Midbrain (tissue), 1 donor: ENCODE results near the gene CAPG.
"Not testable (repeated sequence)": the region's sequence is repeated elsewhere in the genome, so short reads cannot be mapped to it uniquely, and the experiment has no call there.

Experiments
- DNase-seq: peaks from one replicate; lab custom pipeline; 2025; lab: John Stamatoyannopoulos, UW

CAPG gene, protein sequence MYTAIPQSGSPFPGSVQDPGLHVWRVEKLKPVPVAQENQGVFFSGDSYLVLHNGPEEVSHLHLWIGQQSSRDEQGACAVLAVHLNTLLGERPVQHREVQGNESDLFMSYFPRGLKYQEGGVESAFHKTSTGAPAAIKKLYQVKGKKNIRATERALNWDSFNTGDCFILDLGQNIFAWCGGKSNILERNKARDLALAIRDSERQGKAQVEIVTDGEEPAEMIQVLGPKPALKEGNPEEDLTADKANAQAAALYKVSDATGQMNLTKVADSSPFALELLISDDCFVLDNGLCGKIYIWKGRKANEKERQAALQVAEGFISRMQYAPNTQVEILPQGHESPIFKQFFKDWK

DNA sequence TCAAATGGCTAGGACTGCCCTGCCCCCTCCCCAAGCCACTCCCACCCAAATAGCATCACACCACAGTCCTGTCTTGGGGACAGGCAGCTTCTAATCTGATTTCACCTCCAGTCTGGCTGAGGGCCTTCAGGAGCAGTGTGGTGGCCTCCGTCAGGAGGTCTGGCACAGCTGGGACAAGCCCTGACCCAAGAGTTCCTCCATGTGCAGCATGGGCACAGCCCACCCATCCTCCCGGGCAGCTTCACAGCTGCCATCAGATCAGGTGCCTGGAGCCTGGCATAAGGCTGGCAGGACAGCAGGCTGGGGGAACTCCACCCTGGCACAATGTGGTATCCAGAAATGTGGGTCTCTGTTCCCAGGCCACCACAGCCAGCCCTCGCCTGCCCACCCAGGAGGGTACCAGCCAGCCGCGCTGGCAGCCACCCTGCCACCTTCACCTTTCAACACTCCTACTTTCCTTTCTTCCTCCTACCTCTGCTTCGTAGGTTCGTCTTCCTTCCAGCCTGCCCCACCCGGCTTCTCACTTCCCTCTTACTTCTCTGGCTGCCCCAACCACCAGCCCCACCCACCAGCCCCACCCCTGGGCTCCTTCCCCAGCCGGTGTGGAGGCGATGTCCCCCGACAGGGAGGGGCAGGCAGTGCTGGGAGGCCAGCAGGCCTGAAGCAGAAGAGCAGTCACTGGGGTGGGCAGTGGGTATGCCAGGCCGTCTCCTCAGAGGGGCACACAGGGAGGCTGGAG, at the start of gene CAPG:
Gene CAPG (minus strand): TSS at position 522 of the 739 bp plus-strand sequence. CDS start 8,221 bp downstream, outside the sequence.
- no peak for DNase-seq

DNA sequence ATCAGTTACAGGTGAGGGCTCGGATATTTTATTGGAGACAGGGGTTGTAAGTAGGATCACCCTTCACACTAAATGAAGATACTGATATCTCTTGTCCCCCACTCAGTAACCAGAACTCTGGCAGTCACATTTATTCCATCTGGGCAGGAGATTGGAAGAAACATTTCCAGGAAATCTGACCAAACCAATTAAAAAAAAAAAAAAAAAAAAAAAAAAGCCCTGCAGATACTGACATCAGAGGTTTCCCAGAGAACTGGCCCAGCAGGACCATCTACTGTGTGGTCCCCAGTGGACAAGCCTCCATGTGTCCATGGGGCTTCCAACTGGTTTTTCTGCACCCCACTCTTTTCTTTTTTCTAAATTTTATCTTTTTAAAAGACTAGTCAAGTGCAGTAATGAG, 49.6 kb upstream of the CAPG start:
- no peak for DNase-seq

DNA sequence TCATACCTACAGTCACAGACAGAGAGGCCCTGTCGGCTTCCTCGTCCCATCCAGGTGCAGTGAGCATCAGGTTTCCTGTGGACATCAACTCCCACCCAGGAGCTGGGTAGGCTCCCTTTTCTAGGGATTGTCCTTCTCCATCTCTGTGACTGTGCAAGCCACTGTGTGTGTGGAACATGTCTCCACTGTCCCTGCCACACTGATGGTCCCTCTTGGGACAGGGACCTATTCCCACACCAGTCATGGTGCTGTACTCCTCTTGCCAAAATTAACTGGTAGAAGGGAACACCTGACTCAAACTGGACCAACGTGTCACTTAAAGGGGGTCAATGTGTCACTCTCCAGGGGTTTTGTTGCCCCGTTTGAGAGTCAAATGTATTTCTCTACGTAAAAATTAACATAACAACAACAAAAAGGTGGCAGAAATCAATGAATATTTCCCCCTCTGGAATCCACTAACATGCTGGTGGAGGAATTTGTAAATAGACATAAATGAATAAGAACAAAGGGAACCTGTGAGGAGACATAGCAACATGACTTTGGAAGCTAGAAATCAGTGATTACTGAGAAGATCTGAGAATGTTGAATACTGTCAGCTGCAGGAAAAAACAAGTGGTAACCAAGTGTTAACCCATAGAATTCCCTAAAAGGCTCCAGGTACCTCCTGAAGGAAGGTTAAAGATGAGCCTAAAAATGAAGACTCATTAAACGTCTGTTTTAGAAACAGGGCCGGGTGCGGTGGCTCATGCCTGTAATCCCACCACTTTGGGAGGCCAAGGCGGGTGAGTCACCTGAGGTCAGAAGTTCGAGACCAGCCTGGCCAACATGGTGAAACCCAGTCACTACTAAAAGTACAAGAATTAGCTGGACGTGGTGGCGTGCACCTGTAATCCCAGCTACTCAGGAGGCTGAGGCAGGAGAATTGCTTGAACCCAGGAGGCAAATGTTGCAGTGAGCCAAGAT, 48.7 kb upstream of the CAPG start:
- DNase-seq: no peak

DNA sequence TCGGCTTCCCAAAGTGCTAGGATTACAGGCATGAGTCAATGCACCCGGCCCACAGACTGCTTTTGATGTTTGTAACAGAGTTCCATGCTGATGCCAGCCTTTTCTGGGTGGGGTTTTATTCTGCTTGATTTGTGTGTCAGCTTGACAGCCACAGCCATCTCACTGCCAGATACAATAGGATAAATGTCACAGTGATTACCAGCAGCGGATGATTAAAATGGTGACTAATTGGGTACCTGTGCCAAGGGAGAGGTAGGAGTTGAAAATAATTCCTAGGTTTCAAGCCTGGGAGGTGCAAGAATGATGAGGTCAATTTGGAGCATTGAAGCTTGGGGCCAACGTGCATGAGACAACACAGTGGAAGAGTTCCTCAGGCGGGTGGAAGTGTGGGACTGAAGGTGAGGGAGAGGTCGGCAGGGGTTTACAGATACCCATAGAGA, 47.7 kb upstream of the CAPG start:
- DNase-seq: no peak

DNA sequence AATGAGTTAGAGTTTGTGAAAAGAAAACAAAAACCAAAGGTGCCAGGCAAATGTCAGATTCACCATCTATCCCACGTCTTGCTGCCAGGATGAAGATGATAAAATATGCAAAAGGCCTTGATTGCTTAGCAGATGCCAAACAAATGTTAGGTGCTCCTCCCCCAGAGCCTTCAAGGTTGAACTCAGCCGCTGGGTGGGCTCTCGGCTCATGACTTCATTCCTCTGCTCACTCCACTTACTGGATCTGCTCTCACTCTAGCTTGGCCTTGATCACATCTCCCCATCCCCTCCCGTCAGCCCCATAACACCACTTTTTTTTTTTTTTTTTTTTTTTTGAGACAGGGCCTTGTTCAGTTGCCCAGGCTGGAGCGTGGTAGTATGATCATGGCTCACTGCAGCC, 46.9 kb upstream of the CAPG start:
- DNase-seq: no peak

DNA sequence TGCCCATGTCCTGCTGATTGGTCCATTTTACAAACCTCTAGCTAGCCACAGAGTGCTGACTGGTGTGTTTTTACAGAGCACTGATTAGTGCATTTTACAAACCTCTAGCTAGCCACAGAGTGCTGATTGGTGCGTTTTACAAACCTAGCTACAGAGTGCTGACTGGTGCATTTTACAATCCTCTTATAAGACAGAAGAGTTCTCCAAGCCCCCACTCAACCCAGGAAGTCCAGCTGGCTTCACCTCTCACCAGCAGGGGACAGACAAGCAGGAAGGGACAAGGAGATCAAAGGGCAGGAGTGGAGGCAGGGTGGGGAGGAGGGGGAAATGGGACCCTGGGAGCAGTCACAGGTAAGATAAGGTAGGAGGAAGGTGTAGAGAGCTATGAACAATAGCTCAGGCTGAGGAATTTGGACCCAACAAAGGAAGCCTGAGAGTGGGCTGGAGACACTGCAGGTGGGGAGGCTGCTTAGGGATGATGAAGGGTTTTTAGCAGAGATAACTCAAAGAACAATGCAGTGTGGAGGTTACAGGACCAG, 45.5 kb upstream of the CAPG start:
- no peak for DNase-seq

DNA sequence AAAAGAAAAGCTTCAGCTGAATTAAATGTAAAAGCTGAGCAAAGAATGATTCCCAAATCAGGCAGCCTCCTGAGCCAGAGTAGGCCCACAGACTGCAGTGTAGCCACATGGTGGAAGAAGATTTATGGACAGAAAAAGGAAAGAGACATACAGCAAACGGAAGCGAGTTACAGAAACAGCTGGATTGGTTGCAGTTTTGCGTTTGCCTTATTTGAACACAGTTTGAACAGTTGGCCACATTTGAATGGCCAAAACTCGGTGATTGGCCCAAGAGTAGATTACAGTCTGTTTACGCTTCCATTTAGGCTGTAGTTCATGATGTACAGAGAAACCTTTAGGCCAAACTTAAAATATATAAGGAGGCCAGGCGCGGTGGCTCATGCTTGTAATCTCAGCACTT, 43.4 kb upstream of the CAPG start:
- DNase-seq: no peak

DNA sequence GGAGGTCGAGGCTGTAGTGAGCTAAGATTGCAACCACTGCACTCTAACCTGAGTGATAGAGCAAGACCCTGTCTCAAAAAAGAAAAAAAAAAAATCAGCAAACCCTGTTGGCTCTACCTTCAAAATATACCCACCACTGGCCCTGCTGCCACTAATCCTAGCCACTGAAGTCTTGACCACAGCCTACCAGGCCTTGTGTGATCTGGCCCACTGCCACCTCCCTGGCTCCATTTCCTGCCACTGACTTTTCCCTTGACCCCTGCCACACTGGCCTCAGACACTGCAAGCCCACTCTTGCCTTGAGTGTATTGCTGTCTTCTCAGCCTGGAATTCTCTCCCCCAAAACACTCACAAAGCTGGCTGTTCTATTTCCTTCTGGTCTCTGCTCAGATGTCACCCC, 42.1 kb upstream of the CAPG start:
- no peak for DNase-seq

DNA sequence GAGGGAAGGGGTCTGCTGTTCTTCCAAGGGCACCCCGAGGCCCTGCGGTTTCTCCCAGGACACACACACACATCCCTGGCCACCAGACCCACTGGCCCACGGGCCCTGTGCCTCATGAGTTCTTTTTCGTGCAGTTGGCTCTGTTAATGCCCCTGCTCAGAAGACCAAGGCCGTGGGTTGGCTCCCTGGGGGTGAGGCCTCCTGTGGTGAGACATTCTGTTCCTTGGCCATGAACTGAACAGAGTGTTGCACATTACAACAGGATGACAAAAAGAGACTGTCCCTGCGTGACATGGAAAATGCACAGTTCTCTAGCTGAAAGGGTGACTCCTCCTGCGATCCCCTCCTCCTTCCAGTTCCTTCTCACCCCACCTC, 39.0 kb upstream of the CAPG start:
- DNase-seq: no peak

DNA sequence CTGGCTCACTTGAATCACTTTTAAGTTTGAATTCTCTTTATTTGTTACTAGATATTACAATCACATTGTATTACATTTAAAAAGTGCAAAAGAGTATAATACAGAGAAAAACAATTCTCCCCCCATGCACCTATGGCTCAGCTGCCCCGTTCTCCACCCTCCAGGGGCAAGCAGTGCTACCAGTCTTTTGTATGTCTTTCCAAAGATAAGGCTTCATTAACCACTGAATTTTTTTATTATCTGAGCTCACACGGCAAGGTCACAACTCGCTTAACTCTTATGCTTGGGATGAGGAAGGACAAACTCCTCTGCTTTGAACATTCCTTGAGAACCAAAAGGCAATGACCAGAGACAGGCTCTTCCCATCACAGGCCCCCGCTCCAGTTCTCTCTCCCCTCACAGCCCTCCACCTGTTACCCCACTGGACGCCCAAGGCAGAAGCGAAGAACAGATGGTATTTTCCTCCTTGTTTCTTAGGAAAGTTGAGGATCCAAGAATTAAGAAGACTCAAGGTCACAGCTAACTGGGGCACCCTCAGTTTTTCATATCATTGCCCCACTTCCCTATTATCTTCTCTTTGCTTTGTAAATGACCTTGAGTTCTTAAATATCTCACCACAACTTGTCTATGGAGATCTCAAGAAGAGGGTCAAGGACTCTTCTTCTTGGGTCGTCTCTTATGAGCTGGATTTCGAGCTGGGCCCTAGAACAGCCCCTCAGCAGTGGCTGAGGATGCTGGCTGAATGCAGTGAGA, 38.5 kb upstream of the CAPG start:
- DNase-seq: no peak

DNA sequence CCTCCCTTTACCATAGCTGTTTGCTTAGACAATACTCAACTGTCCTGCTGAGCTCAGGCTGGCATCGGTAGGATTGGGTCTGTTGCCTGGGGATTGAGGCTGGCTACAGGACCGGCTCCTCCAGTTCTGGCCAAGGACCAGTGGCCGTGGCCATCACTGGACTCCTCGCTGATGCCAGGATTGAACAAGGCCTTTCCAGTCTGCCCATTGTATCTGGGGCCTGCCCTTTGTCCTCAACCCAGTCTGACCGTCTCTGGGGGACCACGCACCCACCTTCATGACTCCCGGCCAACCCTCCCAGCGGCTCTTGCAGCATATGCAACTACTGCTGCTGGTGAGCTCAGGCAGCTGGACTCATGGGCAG, 37.0 kb upstream of the CAPG start:
- DNase-seq: peak; percentile 62

DNA sequence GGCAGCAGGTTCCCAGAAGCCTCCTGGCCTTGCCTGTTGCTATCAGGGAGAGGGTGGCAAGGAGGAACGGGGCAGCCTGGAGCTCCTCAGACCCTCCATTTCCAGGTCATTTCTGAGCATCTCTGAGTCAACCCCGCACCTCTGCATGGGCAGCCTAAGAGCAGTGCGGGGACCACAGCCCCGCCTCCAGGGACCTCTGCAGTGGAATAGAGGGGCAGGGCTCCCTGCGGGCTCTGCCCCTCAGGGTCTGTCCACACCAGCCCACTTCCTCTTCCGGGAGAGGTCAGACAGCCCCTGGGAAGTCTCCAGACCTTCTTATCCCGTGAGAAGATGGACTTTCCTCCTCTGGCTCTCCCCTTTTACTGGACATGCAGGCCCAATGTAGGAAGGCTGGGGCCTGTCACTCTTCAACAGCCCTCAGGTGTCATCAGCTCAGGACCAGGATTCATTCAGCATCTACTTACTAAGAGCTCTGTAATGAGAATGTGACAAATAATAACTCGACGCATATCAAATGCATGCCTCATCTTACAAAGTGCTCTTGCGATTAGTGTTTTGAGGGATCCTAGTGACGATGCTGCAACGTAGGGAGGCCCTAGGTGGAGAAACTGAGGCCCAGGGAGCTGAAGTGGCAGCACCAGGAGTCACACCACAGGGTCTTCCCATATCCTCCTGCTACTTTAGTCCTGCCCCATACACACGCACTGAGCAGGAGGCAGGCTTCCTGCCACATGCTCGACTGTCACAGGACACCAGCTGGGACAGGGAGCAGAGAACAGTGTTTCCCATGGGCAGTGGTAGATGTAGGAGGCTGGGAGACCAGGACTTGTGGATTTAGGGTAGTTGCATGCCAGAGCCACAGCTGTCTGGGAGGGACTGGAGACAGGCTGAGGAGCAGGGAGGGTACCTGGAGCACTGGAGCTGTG, 36.4 kb upstream of the CAPG start:
- DNase-seq: peak; percentile 62

DNA sequence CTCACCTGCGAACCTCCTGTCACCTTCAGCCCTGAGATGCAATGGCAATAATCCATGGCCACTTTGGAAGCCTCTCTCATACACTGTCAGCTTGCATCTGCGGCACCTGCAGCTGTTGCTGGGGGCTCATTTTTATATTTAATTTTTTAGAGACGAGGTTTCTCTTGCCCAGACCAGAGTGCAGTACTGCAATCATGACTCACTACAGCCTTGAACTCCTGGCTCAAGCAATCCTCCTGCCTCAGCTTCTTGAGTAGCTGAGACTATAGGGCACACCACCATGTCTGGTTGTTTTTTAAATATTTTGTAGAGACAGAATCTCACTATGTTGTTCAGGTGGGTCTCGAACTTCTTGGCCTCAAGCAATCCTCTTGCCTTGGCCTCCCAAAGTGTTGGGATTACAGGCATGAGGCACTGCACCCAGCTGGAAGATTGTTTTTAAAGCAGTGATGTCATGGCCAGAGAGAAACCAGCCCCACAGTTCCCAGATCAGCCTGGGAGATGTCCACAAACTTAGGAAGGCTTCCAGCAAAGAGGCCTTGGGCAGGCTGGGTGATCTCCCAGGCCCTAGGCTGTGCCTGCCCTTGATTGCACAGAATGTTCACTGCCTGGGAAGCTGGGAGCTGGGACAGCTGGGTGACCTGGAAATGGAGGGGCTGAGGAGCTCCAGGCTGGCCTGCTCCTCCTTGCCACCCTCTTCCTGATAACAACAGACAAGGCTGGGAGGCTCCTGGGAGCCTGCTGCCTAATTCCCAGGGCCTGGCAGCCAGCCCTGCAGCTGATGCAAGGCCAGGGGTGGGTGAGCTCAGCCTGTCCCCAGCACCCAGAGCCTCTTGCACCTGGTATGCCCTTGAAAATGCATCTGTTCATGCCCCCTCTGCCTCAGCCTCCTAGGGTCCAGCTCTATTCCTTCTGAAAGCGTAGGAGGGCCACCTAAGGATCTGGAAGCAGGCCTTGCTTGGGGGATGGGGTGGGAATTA, 35.4 kb upstream of the CAPG start:
- DNase-seq: no peak

DNA sequence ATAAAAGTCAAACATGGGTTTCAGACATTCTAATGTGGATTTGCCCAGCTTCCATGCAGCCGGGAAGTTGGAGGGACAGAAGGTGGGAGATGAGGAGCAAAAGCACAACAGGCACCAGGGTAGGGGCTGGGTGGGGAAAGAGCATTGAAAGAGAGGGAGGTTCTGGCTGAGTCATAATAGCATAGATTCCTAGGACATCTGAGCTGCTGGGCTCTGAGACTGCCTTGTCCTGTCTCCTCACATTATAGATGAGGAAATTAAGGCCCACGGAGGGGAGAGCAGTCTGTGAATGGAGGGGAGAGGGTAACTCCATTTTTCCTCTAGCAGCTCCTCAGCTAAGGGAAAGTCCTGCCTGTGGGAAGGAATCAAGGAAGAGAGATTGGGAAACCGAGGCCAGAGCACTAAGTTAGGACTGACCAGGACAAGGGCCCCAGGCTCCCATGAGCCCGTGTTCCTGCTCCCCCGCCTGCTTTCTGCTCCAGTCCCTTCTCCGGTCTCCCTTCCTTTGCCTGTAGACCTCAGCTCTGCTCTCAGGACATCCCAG, 34.5 kb upstream of the CAPG start:
- DNase-seq: no peak

DNA sequence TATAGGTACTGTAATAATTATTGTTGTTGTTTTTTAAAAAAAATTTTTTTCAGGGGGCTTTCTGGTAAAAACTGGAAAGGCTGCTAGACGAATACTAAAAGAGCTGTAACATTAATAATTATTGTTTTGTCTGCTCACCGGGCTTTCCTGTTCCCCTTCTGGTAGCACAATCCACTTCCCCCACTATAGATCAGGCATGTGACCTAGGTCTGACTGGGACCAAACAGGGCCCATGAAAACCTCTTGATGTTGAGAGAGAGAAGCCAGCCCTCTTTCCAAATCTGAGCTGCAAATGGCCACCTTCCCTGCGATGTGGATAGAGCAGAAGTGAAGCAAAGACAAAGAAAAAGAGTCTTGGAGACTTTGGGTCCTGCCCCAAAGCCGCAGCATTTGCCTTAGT, 31.7 kb upstream of the CAPG start:
- DNase-seq: no peak

DNA sequence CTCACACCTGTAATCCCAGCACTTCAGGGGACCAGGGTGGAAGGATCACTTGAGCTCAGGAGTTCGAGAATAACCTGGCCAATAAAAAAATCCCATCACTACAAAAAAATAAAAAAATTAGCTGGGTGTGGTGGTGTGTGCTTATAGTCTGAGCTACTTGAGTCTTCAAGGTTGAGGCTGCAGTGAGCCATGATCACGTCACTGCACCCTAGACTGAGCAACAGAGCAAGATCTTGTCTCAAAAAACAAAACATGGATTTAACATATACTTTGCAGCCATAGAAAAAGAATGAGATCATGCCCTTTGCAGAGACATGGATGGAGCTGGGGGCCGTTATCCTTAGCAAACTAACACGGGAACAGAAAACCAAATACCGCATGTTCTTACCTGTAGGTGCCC, 30.6 kb upstream of the CAPG start:
- no peak for DNase-seq

DNA sequence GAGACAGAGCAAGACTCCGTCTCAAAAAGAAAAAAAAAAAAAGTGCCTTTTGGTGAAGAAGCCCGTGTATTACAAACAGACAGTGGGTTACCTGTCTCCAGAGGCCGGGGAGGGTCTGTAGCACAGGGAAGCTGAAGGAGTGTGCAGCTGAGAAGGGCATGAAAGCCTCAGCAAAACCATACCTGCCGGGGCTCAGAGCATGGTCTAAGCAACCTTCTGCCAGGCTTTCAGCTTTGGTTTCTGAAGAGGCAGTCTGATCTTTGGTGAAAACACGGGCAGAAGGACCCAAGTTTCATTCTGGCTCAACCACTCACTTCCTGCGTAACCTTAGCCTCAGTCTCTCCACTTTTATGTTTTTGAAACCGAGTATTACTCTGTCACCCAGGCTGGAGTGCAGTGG, 29.8 kb upstream of the CAPG start:
- no peak for DNase-seq

DNA sequence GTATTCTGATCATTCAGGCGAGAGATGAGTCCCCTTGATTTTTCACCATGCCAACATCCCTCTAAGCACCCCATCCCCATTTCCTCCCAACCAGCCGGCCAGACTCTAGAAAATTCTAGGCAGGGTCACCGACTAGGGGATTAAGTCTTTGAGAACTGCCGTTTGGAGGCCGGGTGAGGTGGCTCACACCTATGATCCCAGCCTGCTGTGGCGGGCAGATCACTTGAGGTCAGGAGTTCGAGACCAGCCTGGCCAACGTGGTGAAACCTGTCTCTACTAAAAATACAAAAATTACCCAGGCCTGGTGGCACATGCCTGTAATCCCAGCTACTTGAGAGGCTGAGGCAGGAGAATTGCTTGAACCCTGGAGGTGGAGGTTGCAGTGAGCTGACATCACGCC, 29.4 kb upstream of the CAPG start:
- not testable (repeated sequence) for DNase-seq

DNA sequence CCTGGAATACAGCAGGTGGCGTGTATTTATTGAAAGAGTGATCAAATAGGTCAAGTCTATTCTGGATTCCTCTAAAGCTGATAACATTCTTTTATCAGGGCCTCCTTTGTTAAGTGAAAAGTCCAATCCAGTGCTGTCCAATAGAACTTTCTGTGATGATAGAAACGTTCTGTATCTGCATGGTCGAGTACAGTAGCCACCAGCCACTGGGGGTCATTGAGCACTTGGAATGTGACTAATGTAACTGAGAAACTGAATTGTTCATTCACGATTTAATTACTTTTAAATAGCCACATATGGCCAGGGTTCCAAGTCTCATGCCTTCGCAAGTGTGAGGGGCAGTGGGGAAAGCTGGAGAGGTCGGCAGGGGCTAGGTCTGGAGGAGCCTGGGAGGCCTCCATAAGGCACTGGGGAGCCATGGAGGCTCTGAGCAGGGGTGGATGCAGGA, 28.9 kb upstream of the CAPG start:
- DNase-seq: no peak
